Osteoblast (primary cell): ENCODE measurements around the gene TTC31. TPM values are rescaled to one million over a fixed set of nuclear protein-coding genes. Genes with fewer than 3 reads are reported as not detected.
A peak's percentile ranks its signal among the peaks of the same experiment; 100 is the strongest.

ENCODE experiments used
- DNase-seq: peaks from one replicate; pipeline ENCODE4 v3.0.0; 2011; ENCODE audit warnings: low spot score, mixed read lengths; ENCODE audit not compliant: insufficient read length; ENCODE audit errors: missing footprints
- H2AFZ ChIP-seq: 2 replicates; pipeline ENCODE4 v1.6.0; 2011; ENCODE audit warnings: mild to moderate bottlenecking, low read length
- H3K27ac ChIP-seq: 2 replicates; pipeline ENCODE4 v1.5.1; 2011; ENCODE audit warnings: mild to moderate bottlenecking, low read depth, low read length, moderate library complexity
- H3K27me3 ChIP-seq: 2 replicates; pipeline ENCODE4 v1.6.0; 2012; ENCODE audit warnings: mild to moderate bottlenecking, control low read depth, inconsistent platforms, low read length, moderate library complexity; ENCODE audit not compliant: insufficient read depth
- H3K36me3 ChIP-seq: 2 replicates; pipeline ENCODE4 v1.5.1; 2011; ENCODE audit warnings: mild to moderate bottlenecking, low read length, control low read depth, moderate library complexity; ENCODE audit not compliant: insufficient read depth
- H3K4me1 ChIP-seq: 2 replicates; pipeline ENCODE4 v1.5.1; 2011; ENCODE audit warnings: mild to moderate bottlenecking, low read length, control low read depth, moderate library complexity; ENCODE audit not compliant: insufficient read depth
- H3K4me2 ChIP-seq: 2 replicates; pipeline ENCODE4 v1.6.0; 2011; ENCODE audit warnings: mild to moderate bottlenecking, low read length; ENCODE audit not compliant: insufficient read depth
- H3K4me3 ChIP-seq: fragments of 200-600 bp; sonication (generic); 3 replicates; pipeline ENCODE4 v1.5.1; 2012; ENCODE audit warnings: mild to moderate bottlenecking, low read length, inconsistent platforms; ENCODE audit not compliant: insufficient read depth
- H3K79me2 ChIP-seq: 2 replicates; pipeline ENCODE4 v1.6.0; 2012; ENCODE audit warnings: mild to moderate bottlenecking, low read length, control low read depth, inconsistent platforms; ENCODE audit not compliant: insufficient read depth
- H3K9me3 ChIP-seq: 2 replicates; pipeline ENCODE4 v1.5.1; 2011; ENCODE audit warnings: low read depth, low read length, control low read depth
- H4K20me1 ChIP-seq: 2 replicates; pipeline ENCODE4 v1.6.0; 2012; ENCODE audit warnings: mild to moderate bottlenecking, low read length, control low read depth; ENCODE audit not compliant: insufficient read depth
- total RNA-seq: library from RNA; depleted of rRNA; stranded (reverse); fragments of >200 nt; gene quantifications from 2 replicates; pipeline ENCODE4 v1.2.3, GENCODE V29; 2012
- TF ChIP-seq, protein P1 (sequence below): IDR thresholded peaks from 2 replicates; pipeline ENCODE4 v1.5.1; 2011; ENCODE audit warnings: mild to moderate bottlenecking, low read depth, low read length, moderate library complexity; ENCODE audit errors: extremely low read depth

Gene TTC31
- total RNA-seq, 1 donor = 17.0 TPM

DNA sequence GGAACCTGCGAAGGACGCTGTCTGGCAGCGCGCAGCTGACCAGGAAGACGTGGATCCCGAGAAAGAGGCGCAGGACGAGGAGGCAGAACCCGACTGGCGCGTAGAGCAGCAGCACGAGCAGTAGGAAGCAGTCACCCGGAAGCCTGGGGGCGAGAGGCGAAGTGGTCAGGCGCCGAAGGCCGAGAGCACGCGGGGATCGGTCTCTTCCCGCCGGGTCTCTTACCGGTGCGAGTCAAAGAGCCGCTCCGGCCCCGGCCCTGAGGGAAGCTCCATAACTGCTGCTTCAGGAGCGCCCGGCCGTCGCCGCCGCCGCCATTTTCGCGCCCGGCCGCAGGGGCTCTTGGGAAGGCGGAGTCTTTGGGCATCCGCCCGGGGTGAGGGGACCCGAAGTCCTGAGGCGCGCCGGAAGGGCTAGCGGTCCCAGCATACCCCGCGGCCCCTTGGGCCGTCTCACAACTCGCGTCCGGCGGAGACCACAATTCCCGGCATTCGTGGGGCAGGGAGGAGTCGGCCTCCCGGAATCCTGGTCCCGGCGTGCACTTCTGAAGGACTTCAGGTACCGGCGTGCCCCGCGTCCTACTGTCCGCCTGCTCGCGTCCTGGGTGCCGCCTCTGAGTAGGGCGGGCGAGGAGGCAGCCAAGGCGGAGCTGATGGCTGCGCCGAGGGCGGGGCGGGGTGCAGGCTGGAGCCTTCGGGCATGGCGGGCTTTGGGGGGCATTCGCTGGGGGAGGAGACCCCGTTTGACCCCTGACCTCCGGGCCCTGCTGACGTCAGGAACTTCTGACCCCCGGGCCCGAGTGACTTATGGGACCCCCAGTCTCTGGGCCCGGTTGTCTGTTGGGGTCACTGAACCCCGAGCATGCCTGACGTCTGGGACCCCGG is 46.7 kb downstream of the TTC31 start, which contains the start of the genes AUP1 and HTRA2:
AUP1 (minus strand) TSS at position 350 of the 882 bp plus-strand sequence; CDS start at position 273, 77 bp downstream.
HTRA2 (plus strand) TSS at position 577 of the 882 bp plus-strand sequence; CDS start at position 651, 74 bp downstream.
- Histone ChIP-seq H3K9me3 (no peaks in the 10 kb centered on the region), H3K36me3 (peaks cover 50% of the 10 kb centered on the region), H2AFZ (peak within 1 kb of the TSS; percentile 86), H3K79me2 (peaks cover 47% of the 10 kb centered on the region), H3K27me3 (no peaks in the 10 kb centered on the region), H3K27ac (peak within 1 kb of the TSS; percentile 93), H3K4me1 (peaks cover 29% of the 10 kb centered on the region), H3K4me3 (peak within 1 kb of the TSS; percentile 93), H4K20me1 (peaks cover 16% of the 10 kb centered on the region), H3K4me2 (peak within 1 kb of the TSS; percentile 99)
- peak; percentile 100 for DNase-seq
- TF ChIP-seq, protein P1, sequence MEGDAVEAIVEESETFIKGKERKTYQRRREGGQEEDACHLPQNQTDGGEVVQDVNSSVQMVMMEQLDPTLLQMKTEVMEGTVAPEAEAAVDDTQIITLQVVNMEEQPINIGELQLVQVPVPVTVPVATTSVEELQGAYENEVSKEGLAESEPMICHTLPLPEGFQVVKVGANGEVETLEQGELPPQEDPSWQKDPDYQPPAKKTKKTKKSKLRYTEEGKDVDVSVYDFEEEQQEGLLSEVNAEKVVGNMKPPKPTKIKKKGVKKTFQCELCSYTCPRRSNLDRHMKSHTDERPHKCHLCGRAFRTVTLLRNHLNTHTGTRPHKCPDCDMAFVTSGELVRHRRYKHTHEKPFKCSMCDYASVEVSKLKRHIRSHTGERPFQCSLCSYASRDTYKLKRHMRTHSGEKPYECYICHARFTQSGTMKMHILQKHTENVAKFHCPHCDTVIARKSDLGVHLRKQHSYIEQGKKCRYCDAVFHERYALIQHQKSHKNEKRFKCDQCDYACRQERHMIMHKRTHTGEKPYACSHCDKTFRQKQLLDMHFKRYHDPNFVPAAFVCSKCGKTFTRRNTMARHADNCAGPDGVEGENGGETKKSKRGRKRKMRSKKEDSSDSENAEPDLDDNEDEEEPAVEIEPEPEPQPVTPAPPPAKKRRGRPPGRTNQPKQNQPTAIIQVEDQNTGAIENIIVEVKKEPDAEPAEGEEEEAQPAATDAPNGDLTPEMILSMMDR = no peak

DNA sequence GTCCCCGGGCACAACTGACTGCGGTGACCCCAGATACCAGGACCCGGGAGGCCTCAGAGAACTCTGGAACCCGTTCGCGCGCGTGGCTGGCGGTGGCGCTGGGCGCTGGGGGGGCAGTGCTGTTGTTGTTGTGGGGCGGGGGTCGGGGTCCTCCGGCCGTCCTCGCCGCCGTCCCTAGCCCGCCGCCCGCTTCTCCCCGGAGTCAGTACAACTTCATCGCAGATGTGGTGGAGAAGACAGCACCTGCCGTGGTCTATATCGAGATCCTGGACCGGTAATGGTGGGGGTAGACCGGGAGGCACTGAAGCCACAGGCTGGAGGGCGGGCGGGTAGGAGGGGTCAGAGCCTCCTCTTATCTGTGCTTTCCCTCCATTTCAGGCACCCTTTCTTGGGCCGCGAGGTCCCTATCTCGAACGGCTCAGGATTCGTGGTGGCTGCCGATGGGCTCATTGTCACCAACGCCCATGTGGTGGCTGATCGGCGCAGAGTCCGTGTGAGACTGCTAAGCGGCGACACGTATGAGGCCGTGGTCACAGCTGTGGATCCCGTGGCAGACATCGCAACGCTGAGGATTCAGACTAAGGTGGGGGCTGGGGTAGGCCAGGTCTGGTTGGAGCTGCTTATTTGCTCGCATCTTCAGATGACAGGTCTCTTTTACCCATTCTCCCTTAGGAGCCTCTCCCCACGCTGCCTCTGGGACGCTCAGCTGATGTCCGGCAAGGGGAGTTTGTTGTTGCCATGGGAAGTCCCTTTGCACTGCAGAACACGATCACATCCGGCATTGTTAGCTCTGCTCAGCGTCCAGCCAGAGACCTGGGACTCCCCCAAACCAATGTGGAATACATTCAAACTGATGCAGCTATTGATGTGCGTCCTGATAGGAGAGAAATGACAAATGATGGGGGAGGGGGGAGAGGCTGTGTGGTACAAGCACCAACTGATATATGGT is 47.6 kb downstream of the TTC31 start:
- peak overlapping the region; percentile 70 for H3K27ac ChIP-seq
- TF ChIP-seq, protein P1 = no peak
- DNase-seq = peak; percentile 96
- H3K9me3 ChIP-seq = no peaks in the 10 kb centered on the region
- H3K4me1 ChIP-seq = peaks cover 29% of the 10 kb centered on the region
- peak overlapping the region; percentile 93 for H3K4me3 ChIP-seq
- H3K27me3 ChIP-seq = no peaks in the 10 kb centered on the region
- H4K20me1 ChIP-seq = peaks cover 16% of the 10 kb centered on the region
- peak overlapping the region; percentile 86 for H2AFZ ChIP-seq
- H3K79me2 ChIP-seq = peaks cover 47% of the 10 kb centered on the region
- peaks cover 56% of the 10 kb centered on the region for H3K36me3 ChIP-seq
- peak overlapping the region; percentile 99 for H3K4me2 ChIP-seq

DNA sequence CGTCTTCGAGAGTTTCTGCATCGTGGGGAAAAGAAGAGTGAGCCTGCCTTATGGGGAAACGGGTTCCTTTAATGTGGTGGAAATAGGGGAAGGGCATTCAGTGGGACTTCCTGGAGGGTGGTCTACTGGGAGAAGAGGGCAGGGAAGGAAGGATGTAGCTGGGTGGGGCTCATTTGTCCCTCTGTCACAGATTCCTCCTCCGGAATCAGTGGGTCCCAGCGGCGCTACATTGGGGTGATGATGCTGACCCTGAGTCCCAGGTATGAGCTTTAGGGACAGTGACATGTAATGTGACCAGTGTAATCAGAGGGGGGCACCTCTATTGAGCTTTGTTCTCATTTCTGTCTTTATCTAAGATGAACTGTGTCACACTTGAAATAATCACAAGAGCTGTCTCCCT is 48.8 kb downstream of the TTC31 start:
- no peak overlapping the region for H2AFZ ChIP-seq

More for the DNA sequence above, 48.8 kb downstream of the TTC31 start:
- Histone ChIP-seq H3K27ac (peak overlapping the region; percentile 70), H3K4me1 (peaks cover 29% of the 10 kb centered on the region), H3K27me3 (no peaks in the 10 kb centered on the region), H3K4me2 (peak overlapping the region; percentile 99), H3K79me2 (peaks cover 47% of the 10 kb centered on the region), H3K4me3 (peak overlapping the region; percentile 93), H3K9me3 (no peaks in the 10 kb centered on the region), H3K36me3 (peaks cover 53% of the 10 kb centered on the region), H4K20me1 (peaks cover 16% of the 10 kb centered on the region)
- TF ChIP-seq, protein P1 = no peak
- DNase-seq = no peak
